Middle frontal gyrus (tissue), 1 donor: ENCODE data around the gene LMBR1L.

Experiments used
- DNase-seq: peaks from one replicate; pipeline ENCODE4 v3.0.0-alpha.2; 2015; ENCODE audit warnings: low spot score; ENCODE audit errors: extremely low spot score

The LMBR1L gene

DNA sequence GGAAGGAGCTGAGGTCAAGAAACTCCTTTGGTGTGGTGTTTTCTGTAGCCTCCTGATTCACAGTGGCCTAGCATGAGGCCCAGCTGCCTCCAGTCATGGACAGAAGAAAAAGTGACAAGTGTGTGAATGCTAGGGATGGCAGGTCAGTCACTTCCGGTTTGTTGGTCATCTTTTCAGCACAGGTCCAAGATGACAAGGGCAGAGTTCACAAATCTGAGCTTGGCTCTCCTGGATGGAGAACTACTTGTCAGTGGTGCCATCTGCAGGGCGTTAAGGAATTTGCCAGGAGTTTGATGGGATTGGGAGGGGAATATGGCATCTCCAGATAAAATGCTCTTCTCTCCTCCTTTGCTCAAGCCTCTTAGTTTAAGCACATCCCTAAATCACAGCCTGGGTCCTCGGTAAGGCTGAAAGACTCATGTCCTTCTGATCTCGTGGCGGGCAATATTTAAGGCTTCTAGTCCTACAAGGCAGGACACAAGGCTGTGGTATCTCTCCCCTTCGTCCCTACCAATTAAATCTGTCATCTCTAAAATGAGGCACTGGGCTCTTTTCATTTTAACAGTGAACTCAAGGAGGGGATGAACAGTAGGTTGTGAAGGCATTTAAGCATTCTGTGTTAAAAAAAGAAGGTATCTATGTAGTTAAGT, 10.5 kb upstream of the LMBR1L start:
- DNase-seq, result peak; percentile 40

DNA sequence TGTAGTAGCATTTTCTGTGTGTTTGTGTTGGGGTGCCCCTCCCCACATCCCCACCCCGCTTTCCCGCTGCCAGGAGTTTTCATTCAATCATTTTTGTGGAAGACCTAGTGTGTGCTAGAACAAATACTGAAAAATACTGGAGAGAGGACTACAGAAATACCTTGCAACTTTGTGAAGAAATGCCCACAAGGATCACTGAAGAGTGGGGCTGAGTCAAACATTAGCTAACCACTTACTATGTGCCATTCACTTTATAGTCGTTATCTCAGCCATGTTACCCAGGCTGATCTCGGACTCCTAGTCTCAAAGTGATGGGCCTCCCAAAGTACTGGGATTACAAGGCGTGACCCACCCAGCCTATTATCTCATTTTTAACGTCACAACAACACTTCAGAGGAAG, 559 bp upstream of the LMBR1L start:
- DNase-seq, result no peak

DNA sequence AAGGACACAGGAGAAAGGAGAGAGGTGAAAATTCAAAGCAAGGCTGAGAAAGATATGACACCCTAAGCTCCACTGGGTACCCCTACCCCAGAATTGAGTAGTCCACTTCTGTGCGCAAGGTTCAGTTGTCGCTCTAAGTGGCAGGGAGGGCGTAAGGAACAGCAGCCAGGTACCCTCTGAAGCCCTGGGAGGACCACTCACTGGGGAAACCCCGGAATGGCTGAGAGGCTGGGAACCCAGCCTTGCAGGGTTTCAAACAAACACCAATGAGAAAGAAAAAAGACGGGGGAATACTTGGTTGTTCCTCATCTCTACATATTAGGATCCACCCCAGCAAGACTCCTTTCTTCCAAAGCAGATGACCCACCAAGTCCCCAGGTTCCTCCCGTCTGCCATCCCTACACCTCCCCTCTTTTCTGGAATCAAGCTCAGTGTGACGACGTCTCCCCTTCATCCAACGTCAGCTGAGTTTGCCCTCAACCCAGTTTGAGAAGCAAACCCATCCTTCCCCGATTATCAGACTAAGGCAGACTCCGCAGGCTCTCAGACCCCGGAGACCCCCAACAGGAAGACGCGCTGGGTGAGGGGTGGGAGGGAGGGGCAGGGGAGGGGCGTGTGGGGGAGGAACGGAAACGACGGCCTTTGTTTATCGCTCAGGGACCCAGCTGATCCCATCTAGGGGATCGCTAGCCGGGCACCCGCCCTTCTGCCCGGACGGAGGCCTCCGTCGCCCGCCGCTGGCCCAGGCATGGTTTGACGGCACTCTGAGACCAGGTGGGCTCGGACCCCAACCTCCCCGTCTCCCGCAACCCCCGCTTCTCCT, 795 bp downstream of the LMBR1L start:
- DNase-seq, result no peak

- no peak for DNase-seq
These were observed 1.7 kb downstream of the LMBR1L start for GRCh38 chr12:49108958-49109404.

- no peak for DNase-seq
These were observed 5.1 kb downstream of the LMBR1L start for GRCh38 chr12:49105504-49106084.

DNA sequence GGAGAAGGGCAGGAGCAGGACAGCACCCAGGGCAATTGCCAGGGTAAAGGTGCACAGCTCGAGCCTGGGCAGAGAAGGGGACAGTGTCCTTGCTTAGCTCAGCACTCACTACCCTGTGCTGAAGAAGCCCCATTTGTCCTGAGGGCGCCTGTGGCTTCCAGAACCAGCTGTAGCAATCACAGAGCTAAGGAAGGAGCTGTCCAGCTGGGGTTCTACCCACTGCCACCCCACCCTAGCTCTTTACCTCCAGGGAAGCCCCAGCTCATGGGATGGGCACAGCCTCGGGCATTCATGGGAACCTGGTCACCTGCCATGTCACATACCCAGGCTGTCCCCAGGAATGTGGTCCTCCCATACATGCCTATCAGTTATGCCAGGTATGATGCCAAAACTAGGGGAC, 5.8 kb downstream of the LMBR1L start:
- DNase-seq, result no peak

DNA sequence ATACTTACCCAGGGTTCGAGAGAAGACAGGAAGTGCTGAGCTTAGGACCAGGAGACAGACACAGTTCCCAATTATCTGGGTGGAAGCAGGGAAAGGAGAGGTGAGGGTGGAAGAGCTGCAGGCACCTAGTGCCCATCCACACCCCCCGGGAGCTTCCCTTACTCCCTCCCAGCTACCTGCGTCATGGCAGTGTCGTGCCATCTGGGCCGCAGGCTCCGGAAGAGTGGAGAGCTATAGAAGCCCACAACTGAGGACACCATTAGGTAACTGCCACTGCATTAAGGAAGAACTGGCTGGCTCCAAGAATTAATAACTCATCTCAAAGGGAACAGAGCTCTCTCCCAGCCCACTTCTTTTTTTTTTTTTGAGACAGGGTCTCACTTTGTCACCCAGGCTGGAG, 10.3 kb downstream of the LMBR1L start:
- no peak for DNase-seq

- no peak for DNase-seq
These were observed 11.9 kb downstream of the LMBR1L start for GRCh38 chr12:49098703-49099102.

GRCh38 chr12:49098035-49098451, 12.6 kb downstream of the LMBR1L start:
- no peak for DNase-seq

GRCh38 chr12:49097381-49097780, 13.3 kb downstream of the LMBR1L start:
- DNase-seq, result no peak

DNA sequence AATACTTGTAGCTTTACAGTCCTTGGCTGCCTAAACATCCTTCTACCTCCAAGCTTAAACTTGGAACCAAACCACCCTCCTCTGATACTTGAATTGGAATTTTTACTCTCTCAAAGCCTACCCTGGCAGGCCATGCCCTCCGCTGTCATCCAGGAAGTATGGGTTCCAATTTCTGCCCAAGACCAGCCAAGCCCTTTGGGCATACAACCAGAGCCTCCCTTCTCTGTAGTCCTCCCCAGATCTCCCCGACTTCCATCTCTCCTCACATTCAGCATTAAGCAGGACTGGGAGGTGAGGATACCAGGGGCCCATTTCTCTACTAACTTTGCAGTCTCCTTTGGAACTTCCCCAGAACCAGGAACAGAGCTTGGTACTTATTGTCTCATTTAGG, 15.7 kb downstream of the LMBR1L start:
- DNase-seq, result no peak

DNA sequence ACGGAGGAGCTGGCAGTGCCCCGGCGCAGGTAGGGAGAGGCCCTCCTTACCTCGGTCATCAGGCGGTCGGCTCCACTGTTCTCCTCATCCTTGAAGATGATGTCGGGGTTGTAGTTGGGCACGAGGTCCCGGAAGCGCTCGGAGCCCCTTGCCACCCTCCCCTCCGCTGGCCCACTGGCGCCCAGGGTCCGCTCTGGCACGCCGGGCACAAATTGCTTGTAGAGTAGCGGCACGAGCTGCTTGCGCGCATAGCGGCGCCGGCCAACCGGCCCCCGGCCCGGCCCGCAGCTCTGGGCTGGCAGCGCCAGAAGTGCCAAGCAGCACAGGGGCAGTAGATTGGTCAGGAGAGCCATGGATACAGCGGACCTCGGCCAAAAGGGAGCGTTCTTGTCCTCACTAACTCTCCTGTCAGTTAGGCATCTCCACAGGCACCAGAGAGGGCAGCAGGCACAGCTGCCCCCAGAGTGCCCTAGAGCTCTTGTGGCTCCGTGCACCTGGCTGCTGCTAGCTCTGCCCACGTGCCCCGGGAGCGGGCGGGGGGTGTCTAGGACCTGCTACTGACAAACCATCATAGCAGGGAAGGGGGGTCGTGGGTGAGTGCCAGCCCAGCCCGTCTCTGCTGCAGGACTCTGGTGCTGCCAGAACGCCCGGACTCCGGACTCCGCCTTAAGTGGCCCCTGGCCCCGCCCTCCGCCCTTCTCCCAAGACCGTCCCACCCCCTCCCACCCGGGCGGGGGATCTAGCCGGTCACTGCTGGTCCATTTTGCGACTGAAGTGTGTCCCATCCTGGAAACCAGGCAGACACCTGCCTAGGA, 16.3 kb downstream of the LMBR1L start, which contains the start of gene DHH:
Gene DHH, minus strand, starts transcription at position 642 of the 815 bp plus-strand sequence. Its CDS starts 289 bp downstream, at position 353.
- DNase-seq, result no peak

DNA sequence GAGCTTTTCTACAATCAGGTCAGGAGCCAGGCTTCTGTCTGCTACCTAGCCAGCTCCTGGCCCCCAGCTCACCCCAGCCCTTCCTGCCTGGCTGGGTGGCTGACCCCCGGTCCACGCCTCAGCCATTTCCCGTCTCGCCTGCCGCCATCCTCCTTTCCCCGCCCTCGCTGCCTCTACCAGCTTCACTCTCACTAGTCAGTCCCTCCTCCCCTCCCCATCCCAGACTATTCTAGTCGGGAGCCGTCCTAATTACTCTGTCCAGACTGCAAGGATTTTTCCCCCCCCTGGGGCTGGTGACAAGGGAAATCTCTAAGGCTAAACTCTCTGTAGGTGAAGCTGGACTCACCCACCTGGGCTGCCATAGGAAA, 16.9 kb downstream of the LMBR1L start:
- DNase-seq, result no peak

- no peak for DNase-seq
These were observed 17.7 kb downstream of the LMBR1L start for GRCh38 chr12:49092816-49093406.

- no peak for DNase-seq
These were observed 18.4 kb downstream of the LMBR1L start for GRCh38 chr12:49092086-49092815.

GRCh38 chr12:49091836-49092085, 18.9 kb downstream of the LMBR1L start:
- DNase-seq, result no peak

GRCh38 chr12:49091056-49091835, 19.4 kb downstream of the LMBR1L start:
- no peak for DNase-seq

DNA sequence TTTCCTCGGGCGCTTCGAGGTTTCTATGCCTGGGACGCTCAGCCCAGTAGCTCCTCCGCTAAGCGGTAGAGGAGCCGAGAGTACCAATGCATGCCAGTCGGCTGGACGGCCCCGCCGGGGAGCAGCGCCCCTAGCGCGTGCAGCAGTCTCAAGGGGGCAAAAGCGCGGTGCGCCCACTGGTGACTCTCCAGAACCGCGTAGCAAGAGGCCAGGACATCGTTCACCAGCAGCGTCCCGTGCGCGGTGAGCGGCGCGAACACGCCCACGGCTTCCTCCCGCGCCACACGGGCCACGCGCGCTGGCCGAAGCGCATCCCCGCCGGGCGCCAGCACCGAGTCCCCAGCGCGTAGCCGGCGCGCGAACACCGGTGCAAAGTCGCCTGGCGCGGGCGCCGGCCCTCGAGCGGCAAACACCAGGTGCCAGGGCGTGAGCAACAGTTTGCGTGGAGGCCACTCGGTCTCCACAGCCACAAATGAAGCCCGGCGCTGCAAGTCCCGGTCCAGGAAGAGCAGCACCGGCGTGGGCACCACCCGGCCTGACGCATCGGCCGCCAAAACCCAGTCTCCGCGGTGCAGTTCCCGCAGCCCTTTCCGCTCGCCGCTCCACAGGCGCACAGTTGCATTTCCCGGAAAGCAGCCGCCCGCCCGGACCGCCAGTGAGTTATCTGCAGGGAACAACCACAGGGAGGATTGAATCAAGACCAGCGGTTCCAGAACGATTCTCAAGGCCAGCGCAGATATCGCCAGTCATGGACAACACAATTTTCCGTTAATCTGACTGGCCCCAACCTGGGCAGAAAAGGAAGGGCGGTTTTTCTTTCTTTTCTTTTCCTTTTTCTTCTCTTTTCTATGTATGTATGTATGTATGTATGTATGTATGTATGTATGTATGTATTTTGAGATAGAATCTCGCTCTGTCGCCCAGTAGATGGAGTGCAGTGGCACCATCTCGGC, 20.6 kb downstream of the LMBR1L start:
- no peak for DNase-seq

DNA sequence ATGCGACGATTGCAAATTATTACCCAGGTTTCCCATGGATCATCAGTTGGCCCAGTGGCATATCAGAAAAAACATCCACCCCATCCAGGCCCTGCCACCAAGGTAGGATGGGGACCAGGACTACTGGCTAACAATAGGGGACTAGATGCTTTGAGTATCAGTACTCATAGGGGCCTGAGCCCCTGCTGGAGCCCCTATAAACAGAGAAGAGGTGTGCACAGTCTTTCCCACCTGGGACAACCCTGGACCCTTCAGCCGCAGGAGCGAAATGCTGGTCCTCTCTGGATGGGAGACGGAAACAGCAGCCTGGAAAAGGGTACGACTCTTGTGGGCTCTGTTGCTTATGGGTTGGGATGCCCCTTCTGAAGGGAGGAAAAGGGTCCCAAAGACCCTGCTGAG, 21.7 kb downstream of the LMBR1L start:
- DNase-seq, result no peak
